NCI-H2196 treated with DMSO at 0.1 percent for 48 hours (cell line): ENCODE results near the gene SERTAD2.

ENCODE experiments used
- DNase-seq: peaks from one replicate; lab custom pipeline; 2025; ENCODE audit not compliant: unreplicated experiment; lab: John Stamatoyannopoulos, UW

The SERTAD2 gene

DNA sequence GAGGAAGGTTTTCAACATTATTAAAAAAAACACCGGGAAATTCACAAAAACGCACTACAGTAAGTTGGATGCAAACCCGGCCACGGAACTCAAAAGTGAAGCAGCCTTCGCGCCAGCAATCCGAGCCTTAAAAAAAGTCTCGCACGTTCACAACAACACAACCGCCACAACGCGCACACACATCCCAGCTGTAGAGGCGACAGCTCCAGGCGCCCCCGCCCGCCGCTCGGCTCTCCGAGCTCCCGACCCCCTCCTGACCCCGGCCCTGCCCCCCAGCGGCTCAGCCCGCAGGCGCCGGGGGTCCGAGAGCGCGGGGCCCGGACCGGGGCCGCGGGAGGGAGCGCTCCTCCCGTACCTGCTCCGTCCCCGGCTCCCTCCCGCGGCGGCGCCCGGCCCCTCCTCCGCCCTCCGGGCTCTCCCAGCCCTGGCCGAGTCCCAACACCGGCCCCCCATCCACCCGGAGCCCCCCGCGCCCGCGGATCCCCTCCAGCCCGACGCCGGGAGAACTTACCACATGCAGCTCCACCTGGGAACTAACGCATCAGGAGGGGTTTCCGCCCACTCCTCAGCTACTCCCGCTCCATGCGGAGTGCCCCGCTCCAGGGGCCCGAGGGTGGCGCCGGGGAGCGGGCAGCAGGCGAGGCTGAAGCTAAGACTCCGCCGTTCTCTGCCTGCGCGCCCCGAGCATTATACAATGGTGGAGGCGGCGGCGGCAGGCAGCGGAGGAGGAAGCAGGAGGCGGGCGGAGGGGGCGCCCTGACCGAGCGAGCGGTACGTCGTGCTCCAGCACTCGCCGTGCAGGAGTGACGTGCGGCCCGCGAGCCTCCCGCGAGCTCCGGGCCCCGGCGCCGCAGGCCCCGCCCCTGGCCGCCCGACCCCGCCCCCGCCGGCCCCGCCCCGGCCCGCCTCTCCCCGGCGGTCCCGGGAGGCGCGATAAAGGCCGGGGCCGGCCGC, at the start of gene SERTAD2:
SERTAD2 (minus strand) TSS at position 805 of the 954 bp plus-strand sequence. CDS start 17,042 bp downstream, outside the sequence.
- DNase-seq: peak; percentile 43

GRCh38 chr2:64700133-64700809, 46.6 kb upstream of the SERTAD2 start:
- no peak for DNase-seq

- no peak for DNase-seq
Observed at GRCh38 chr2:64699712-64700111, 46.0 kb upstream of the SERTAD2 start.

GRCh38 chr2:64698668-64699444, 45.1 kb upstream of the SERTAD2 start:
- DNase-seq: no peak

DNA sequence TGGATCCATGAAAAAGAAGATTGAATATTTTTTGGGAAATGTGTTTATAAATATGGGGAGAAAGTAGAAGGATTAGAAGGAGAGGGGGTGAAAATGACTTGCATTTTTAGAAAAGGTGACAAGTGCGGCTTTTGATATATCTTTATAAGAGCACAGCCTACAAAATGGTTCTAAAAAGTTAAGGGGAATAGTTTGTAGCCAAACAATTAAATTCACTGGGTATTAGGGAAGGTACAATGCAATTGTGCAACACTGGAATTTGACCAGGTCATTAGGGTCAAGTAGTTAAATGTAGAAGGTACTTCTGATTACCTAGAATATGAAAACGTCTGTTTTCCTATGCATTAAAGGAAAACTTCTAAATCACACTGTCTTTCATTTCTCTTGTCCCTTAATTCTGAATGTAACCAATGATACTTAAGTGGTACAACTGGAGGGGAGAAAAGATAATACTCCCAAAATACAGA, 44.5 kb upstream of the SERTAD2 start:
- DNase-seq: no peak

- no peak for DNase-seq
Observed at GRCh38 chr2:64697297-64698176, 43.8 kb upstream of the SERTAD2 start.

DNA sequence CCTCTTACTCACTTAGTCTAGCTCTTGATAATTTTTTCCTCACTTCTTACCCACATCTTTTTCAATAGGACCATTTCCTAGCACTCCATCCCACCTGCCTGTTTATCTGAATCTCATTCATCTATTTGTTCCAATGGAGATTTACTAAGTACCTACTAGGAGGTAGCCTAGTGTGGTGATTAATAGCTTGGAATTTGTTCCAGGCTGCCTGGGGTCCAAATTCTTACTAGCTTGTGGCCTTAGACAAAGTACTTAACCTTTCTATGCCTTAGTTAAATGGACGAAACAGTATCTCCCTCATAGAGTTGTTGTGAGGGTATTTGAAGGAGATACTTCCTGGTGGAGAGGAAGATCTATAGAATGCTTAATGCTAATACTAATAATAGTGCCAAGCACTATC, 42.9 kb upstream of the SERTAD2 start:
- DNase-seq: no peak

GRCh38 chr2:64695721-64696261, 42.1 kb upstream of the SERTAD2 start:
- no peak for DNase-seq

DNA sequence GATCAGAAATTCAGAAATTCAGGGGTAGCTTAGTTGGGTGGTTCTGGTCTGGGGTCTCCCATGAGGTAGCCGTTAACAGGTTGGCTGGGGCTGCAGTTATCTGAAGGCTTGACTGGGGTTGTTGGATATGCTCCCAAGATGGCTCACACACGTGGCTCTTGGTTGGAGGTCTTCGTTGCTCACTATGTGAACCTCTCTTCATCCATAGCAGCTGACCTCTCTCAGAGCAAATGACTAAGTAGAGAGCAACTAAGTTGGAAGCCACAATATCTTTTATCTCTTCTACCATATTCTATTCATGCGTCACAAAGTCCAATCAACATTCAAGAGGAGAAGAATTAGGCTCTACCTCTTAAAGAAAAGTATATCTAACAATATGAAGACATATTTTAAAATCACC, 38.7 kb upstream of the SERTAD2 start:
- DNase-seq: no peak

DNA sequence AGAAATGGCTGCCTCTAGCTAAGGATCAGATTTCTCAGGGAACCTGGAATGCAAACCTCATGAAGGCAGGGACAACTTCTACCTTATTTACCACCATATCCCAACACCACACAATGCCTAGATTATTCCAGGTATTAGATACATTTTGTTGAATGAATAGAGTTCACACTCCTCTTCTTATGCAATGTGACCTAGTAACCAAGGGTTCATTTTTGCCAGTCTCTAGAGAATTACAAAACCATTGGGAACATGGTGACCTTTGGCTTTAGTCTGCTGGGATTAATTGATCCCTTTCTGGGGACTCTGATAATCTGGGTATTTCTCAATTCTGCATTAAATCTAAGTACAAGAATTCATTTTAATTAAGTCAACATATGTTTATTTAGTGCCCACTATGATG, 35.2 kb upstream of the SERTAD2 start:
- DNase-seq: no peak

DNA sequence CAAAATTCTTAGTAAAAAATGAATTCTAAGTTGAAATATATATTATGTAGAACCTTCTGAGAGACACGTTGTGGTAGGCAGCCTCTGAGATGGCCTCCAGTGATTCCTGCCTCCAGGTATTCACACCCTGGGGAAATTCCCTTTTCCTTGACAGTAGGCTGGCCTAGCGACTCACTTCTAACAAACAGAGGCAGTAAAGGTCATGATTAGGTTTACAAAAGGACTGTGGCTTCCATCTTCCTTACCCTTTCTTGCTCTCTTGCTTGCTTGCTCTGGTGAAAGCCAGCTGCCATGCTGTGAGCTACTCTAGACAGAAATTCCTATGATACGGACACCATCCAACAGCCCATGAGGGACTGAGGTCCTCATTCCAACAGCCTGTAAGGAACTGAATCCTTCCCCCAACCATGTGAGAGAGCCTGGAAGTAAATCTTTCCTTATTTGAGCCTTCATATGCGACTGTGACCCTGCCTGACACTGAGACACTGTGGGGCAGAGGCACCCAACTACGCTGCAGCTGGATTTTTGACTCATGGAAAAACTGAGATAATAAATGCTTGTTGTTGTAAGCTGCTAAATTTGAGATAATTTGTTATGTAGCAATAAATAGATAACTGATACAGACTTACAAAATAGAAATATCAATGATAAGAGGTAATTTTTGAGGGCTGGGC, 32.7 kb upstream of the SERTAD2 start:
- DNase-seq: no peak

DNA sequence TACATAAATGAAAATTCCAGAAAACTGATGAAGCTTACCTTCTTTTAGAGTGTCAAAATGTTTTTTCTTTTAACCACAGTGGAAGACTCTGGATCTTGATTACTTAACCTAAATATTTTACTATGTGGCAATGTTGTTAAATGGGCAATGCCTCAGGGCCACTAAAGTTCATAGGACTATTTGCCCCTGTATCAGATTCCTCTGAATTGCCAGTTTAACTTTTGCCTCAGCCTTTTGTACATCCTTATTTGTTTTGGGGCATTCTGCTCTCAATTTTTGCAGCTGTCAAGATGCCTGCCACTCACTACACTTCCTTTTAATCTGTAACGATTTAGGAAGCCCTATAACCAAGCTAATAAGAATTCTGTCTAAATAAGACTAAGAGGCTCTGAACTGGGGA, 31.7 kb upstream of the SERTAD2 start:
- DNase-seq: no peak

GRCh38 chr2:64683771-64684510, 30.2 kb upstream of the SERTAD2 start:
- DNase-seq: no peak

GRCh38 chr2:64681479-64681967, 27.8 kb upstream of the SERTAD2 start:
- DNase-seq: no peak

DNA sequence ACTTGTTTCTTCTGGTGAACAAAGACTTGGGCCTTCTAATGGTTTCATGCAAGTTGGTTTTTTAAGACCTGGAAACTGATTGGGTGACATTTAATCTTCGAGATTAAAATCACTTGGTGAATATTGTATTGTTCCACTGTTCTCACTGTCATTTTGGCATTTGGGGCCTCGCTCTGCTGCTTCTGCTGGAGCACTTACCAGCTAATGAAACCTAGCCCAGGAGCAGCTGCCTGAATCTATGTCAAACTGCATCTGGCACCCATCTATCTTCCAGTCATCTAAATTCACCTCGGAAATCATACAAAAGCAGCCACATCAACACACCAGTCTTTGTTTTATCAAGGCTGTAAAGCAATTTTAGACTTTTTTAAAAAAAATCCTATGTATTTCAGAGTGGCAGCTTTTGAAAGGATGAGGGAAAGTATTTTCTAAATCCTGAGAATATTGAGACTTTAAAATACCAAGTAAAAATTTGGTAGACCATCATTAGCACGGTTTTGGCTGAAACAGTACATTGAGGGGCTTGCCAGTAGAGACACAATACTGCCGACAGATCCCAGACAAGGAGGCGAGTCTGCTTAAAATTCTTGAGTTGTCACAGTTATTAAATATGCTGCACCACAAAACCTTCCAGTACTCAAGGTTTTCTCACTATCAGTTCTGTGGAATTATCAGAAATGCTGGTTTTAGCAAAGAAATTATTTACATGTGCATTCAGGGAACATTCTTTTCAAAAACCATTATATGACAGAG, 26.1 kb upstream of the SERTAD2 start:
- no peak for DNase-seq

- DNase-seq: no peak
Observed at GRCh38 chr2:64678771-64679590, 25.3 kb upstream of the SERTAD2 start.

- no peak for DNase-seq
Observed at GRCh38 chr2:64677530-64677929, 23.8 kb upstream of the SERTAD2 start.
